Measurements from ENCODE around the gene SCN5A. TPM values are rescaled to one million over a fixed set of nuclear protein-coding genes. Genes with fewer than 3 reads are reported as not detected.

SCN5A gene
- total and polyA plus RNA-seq, 2 of the 13 experiments (the other 11 are each of a cell fraction or from before 2014, with no cell fraction given) = 0.22 TPM; not detected in 1

DNA sequence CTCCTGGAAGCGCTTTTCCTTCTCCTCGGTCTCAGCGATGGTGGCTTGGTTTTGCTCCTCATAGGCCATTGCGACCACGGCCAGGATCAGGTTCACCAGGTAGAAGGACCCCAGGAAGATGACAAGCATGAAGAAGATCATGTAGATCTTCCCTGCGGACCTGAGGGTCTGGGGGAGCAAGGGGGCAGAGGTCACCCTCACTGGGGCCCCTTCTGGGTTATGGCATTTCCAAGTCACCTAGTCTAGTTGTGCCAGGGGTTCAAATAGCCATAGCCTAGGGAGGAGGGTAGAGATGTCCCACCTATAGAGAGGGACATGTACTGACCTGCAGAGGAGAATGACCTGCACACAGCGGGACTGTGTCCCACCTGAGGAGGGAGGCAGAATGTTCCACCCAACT, 43.5 kb downstream of the SCN5A start (continued):
- TF ChIP-seq, protein P1, sequence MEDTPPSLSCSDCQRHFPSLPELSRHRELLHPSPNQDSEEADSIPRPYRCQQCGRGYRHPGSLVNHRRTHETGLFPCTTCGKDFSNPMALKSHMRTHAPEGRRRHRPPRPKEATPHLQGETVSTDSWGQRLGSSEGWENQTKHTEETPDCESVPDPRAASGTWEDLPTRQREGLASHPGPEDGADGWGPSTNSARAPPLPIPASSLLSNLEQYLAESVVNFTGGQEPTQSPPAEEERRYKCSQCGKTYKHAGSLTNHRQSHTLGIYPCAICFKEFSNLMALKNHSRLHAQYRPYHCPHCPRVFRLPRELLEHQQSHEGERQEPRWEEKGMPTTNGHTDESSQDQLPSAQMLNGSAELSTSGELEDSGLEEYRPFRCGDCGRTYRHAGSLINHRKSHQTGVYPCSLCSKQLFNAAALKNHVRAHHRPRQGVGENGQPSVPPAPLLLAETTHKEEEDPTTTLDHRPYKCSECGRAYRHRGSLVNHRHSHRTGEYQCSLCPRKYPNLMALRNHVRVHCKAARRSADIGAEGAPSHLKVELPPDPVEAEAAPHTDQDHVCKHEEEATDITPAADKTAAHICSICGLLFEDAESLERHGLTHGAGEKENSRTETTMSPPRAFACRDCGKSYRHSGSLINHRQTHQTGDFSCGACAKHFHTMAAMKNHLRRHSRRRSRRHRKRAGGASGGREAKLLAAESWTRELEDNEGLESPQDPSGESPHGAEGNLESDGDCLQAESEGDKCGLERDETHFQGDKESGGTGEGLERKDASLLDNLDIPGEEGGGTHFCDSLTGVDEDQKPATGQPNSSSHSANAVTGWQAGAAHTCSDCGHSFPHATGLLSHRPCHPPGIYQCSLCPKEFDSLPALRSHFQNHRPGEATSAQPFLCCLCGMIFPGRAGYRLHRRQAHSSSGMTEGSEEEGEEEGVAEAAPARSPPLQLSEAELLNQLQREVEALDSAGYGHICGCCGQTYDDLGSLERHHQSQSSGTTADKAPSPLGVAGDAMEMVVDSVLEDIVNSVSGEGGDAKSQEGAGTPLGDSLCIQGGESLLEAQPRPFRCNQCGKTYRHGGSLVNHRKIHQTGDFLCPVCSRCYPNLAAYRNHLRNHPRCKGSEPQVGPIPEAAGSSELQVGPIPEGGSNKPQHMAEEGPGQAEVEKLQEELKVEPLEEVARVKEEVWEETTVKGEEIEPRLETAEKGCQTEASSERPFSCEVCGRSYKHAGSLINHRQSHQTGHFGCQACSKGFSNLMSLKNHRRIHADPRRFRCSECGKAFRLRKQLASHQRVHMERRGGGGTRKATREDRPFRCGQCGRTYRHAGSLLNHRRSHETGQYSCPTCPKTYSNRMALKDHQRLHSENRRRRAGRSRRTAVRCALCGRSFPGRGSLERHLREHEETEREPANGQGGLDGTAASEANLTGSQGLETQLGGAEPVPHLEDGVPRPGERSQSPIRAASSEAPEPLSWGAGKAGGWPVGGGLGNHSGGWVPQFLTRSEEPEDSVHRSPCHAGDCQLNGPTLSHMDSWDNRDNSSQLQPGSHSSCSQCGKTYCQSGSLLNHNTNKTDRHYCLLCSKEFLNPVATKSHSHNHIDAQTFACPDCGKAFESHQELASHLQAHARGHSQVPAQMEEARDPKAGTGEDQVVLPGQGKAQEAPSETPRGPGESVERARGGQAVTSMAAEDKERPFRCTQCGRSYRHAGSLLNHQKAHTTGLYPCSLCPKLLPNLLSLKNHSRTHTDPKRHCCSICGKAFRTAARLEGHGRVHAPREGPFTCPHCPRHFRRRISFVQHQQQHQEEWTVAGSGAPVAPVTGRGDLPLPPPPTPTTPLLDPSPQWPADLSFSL (CRISPR knock-in tag; IDR thresholded peaks at IDR 0.05) = no peak
- TF ChIP-seq ZNF557 (CRISPR knock-in tag; IDR thresholded peaks at IDR 0.05) = no peak

GRCh38 chr3:38604246-38604645, 45.2 kb downstream of the SCN5A start:
- POLR2A ChIA-PET = no interaction called here
- no peak for ATAC-seq
- TF ChIP-seq TBX2 (CRISPR knock-in tag; IDR thresholded peaks at IDR 0.05; ENCODE audit: borderline replicate concordance) = no peak
- no peak for TF ChIP-seq CEBPZ (IDR thresholded peaks at IDR 0.05; ENCODE audit: low read length)
- TF ChIP-seq ZNF276 (CRISPR knock-in tag; IDR thresholded peaks at IDR 0.05; ENCODE audit: low read depth) = no peak
- no peak for TF ChIP-seq NR2F1 (CRISPR knock-in tag; IDR thresholded peaks at IDR 0.05)
- TF ChIP-seq TEF (CRISPR knock-in tag; IDR thresholded peaks at IDR 0.05) = no peak
- no peak for TF ChIP-seq ZNF33B (CRISPR knock-in tag; IDR thresholded peaks at IDR 0.05)
- TF ChIP-seq ZNF816 (CRISPR knock-in tag; IDR thresholded peaks at IDR 0.05; ENCODE audit: borderline replicate concordance) = no peak
- no peak for TF ChIP-seq MYC (CRISPR knock-in tag; IDR thresholded peaks at IDR 0.05; ENCODE audit: borderline replicate concordance)
- TF ChIP-seq ZNF207 (IDR thresholded peaks at IDR 0.05; ENCODE audit: borderline replicate concordance) = no peak

More at GRCh38 chr3:38604246-38604645, 45.2 kb downstream of the SCN5A start:
- H3K79me2 ChIP-seq (ENCODE audit: insufficient read depth, low read length) = no peaks in the 10 kb centered on the region
- no peaks in the 10 kb centered on the region for H3K4me1 ChIP-seq (ENCODE audit: insufficient read depth, low read length)
- H3K27ac ChIP-seq (ENCODE audit: extremely low read length, insufficient read depth, low read length) = no peak overlapping the region
- no peaks in the 10 kb centered on the region for H3K9me3 ChIP-seq (ENCODE audit: low read length)
- no peaks in the 10 kb centered on the region for H3K36me3 ChIP-seq (replicated peaks in 1 of 2; ENCODE audit: control insufficient read depth in 1 of 2, insufficient read depth in 2 of 2, low read length in 2 of 2)
- no peaks in the 10 kb centered on the region for H4K20me1 ChIP-seq (ENCODE audit: insufficient read depth, low read length)
- WGBS (ENCODE audit: low lambda C conversion rate) = 0% methylated on average over 1 of the region's 6 CpGs
- H3K9ac ChIP-seq (ENCODE audit: insufficient read depth, low read depth, low read length) = no peak overlapping the region
- no peak overlapping the region for H2AFZ ChIP-seq (ENCODE audit: low read length)
- H3K27me3 ChIP-seq (ENCODE audit: control insufficient read depth in 1 of 2, insufficient read depth in 2 of 2, low read length in 2 of 2) = peaks cover 3 to 45% of the 10 kb centered on the region in 2 experiments; a peak in 4 of 5 replicates
- no peak overlapping the region for H3K4me2 ChIP-seq (ENCODE audit: low read depth, low read length)
- no peak for DNase-seq (ENCODE audit: low spot score)
- no TSS peak for BruUV-seq (replicated peaks)
- no peak for FAIRE-seq
- H3K4me3 ChIP-seq (replicated peaks in 1 of 3; ENCODE audit: insufficient read depth in 1 of 3, low read depth in 2 of 3, low read length in 3 of 3) = no peak overlapping the region
- intact Hi-C loops (cut with micrococcal nuclease; ENCODE audit: unreplicated experiment) = no loop called here
- CTCF ChIA-PET (ENCODE audit: low intra/inter-chr PET ratio, low total read pairs) = no interaction called here
- in situ Hi-C loops (cut with HindIII; ENCODE audit: extremely low pct_ligation_motif_present, low pct_unique_long_range_greater_than_20kb) = no loop called here
